Loucy (cell line): Measurements from ENCODE around the gene CRYZ.

Source experiments
- EZH2phosphoT487 ChIP-seq: fragments of 200-600 bp; IDR thresholded peaks from 2 replicates; pipeline ENCODE4 v1.6.1; 2018; ENCODE audit warnings: antibody characterized with exemption, mild to moderate bottlenecking, moderate library complexity, borderline replicate concordance
- TF ChIP-seq, protein P1 (sequence below): fragments of 200-600 bp; sonication (generic); conservative IDR thresholded peaks from 2 replicates; pipeline ENCODE4 v1.5.1; 2014; ENCODE audit warnings: mild to moderate bottlenecking, antibody characterized with exemption, low read length

DNA sequence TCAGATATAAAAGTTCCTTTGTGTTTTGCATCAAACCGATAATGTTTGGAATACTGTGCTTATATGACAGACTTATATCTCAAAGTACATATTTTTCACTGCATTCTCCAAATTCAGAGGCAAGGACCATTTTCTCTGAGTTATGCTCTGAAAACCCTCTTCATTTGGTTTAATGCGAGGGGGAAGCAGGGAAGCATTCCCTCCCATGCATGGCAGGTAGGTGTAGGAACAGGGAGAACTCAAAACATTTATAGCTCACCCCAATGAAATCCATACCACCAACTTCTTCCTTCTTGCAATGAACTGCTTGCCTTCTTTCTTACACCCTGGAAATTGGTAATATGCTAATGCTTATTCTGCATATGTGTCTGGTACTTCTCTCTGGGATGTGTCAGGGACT, 48.5 kb downstream of the CRYZ start:
- TF ChIP-seq, protein P1, sequence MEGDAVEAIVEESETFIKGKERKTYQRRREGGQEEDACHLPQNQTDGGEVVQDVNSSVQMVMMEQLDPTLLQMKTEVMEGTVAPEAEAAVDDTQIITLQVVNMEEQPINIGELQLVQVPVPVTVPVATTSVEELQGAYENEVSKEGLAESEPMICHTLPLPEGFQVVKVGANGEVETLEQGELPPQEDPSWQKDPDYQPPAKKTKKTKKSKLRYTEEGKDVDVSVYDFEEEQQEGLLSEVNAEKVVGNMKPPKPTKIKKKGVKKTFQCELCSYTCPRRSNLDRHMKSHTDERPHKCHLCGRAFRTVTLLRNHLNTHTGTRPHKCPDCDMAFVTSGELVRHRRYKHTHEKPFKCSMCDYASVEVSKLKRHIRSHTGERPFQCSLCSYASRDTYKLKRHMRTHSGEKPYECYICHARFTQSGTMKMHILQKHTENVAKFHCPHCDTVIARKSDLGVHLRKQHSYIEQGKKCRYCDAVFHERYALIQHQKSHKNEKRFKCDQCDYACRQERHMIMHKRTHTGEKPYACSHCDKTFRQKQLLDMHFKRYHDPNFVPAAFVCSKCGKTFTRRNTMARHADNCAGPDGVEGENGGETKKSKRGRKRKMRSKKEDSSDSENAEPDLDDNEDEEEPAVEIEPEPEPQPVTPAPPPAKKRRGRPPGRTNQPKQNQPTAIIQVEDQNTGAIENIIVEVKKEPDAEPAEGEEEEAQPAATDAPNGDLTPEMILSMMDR, result no peak
- no peak for TF ChIP-seq EZH2phosphoT487
